HepG2 (cell line): ENCODE results near the gene OAS3.

Source experiments
- CC2D1A ChIP-seq: sonication (generic); formaldehyde crosslinking; IDR thresholded peaks from 2 replicates; pipeline ENCODE4 v1.8.1; 2023; ENCODE audit warnings: mild to moderate bottlenecking, missing genetic modification reagents
- JUNB ChIP-seq: sonication (generic); formaldehyde crosslinking; IDR thresholded peaks from 2 replicates; pipeline ENCODE4 v1.8.0; 2022; ENCODE audit warnings: missing genetic modification reagents, mild to moderate bottlenecking, borderline replicate concordance
- RBAK ChIP-seq: sonication (generic); formaldehyde crosslinking; IDR thresholded peaks from 2 replicates; pipeline ENCODE4 v1.5.1; 2020; ENCODE audit warnings: mild to moderate bottlenecking, missing genetic modification reagents

- TF ChIP-seq JUNB (no peak), CC2D1A (no peak), RBAK (CRISPR knock-in tag) (no peak)
These were observed 9.3 kb upstream of the OAS3 start for GRCh38 chr12:112928978-112929377.
